SK-N-SH (cell line): Measurements from ENCODE around the gene ABHD16A. TPM values are rescaled to one million over a fixed set of nuclear protein-coding genes. Genes with fewer than 3 reads are reported as not detected.

Experiments used
- CTCF ChIA-PET: fragments of 300-600, 350-600 bp; formaldehyde crosslinking; extraction: SDS; loops from one replicate; lab custom pipeline; 2021; lab: Yijun Ruan, JAX
- POLR2A ChIA-PET: fragments of 350-600 bp; sonication (Branson Sonifier 250); formaldehyde crosslinking; extraction: SDS; loops from one replicate; lab custom pipeline; 2020; ENCODE audit warnings: antibody characterized with exemption, inconsistent platforms; lab: Yijun Ruan, JAX
- DNase-seq: peaks from one replicate; pipeline ENCODE4 v3.0.0; 2012
- H2AFZ ChIP-seq: fragments of 200-600 bp; sonication (generic); 2 replicates; pipeline ENCODE4 v1.8.1; 2016; ENCODE audit warnings: antibody characterized with exemption, mild to moderate bottlenecking, low read depth
- H3F3A ChIP-seq: fragments of 200-600 bp; sonication (generic); replicated peaks from 2 replicates; pipeline ENCODE3; 2016; ENCODE audit warnings: antibody characterized with exemption, mild to moderate bottlenecking; ENCODE audit not compliant: insufficient read depth
- H3K27ac ChIP-seq, 2 experiments: fragments of 200-500 bp in 1 of 2; fragments of 200-600 bp in 1 of 2; sonication (Bioruptor generic) in 1 of 2; sonication (generic), shearing (Covaris generic) in 1 of 2; 2 replicates each; pipeline versions ENCODE4 v1.5.1 to v1.6.1; 2014 to 2016; ENCODE audit warnings: low read depth in 2 of 2, inconsistent platforms in 1 of 2, low read length in 1 of 2, mild to moderate bottlenecking in 1 of 2, mixed read lengths in 1 of 2
- H3K27me3 ChIP-seq: fragments of 200-600 bp; sonication (generic), shearing (Covaris generic); 2 replicates; pipeline ENCODE4 v1.6.1; 2016; ENCODE audit warnings: mixed run types; ENCODE audit not compliant: insufficient read depth
- H3K36me3 ChIP-seq, 2 experiments: fragments of 200-500 bp in 1 of 2; fragments of 200-600 bp in 1 of 2; sonication (Bioruptor generic) in 1 of 2; sonication (generic) in 1 of 2; replicated peaks in 1 of 2; 2 replicates each; pipeline versions ENCODE3 to v1.5.1; 2014 to 2016; ENCODE audit warnings: low read length in 1 of 2, mild to moderate bottlenecking in 1 of 2; ENCODE audit not compliant: insufficient read depth in 2 of 2, control insufficient read depth in 1 of 2
- H3K4me1 ChIP-seq, 2 experiments: fragments of 200-500 bp in 1 of 2; fragments of 200-600 bp in 1 of 2; sonication (Bioruptor generic) in 1 of 2; sonication (generic), shearing (Covaris generic) in 1 of 2; 2 replicates each; pipeline versions ENCODE4 v1.5.1 to v1.6.1; 2014 to 2016; ENCODE audit warnings: low read depth in 1 of 2, low read length in 1 of 2, mixed run types in 1 of 2; ENCODE audit not compliant: insufficient read depth in 2 of 2, control insufficient read depth in 1 of 2
- H3K4me2 ChIP-seq: fragments of 200-600 bp; sonication (generic), shearing (Covaris generic); 2 replicates; pipeline ENCODE4 v1.6.1; 2017; ENCODE audit warnings: mixed run types
- H3K4me3 ChIP-seq, 2 experiments: fragments of 200-500 bp in 1 of 2; fragments of 200-600 bp in 1 of 2; sonication (Bioruptor generic) in 1 of 2; sonication (generic), shearing (Covaris generic) in 1 of 2; 2 replicates each; pipeline versions ENCODE4 v1.5.1 to v1.8.1; 2014 to 2016; ENCODE audit warnings: low read depth in 2 of 2, inconsistent platforms in 1 of 2, low read length in 1 of 2, mild to moderate bottlenecking in 1 of 2, mixed read lengths in 1 of 2, moderate library complexity in 1 of 2
- H3K79me2 ChIP-seq: fragments of 200-600 bp; sonication (generic); 2 replicates; pipeline ENCODE4 v1.8.1; 2017; ENCODE audit warnings: mild to moderate bottlenecking; ENCODE audit not compliant: insufficient read depth
- H3K9ac ChIP-seq: fragments of 200-600 bp; sonication (generic); 2 replicates; pipeline ENCODE4 v1.6.1; 2017; ENCODE audit warnings: mixed run types
- H3K9me2 ChIP-seq: fragments of 200-600 bp; sonication (generic); 2 replicates; pipeline ENCODE4 v1.6.1; 2017; ENCODE audit warnings: mixed run types
- H3K9me3 ChIP-seq: fragments of 200-600 bp; sonication (generic); 2 replicates; pipeline ENCODE4 v1.6.1; 2017; ENCODE audit warnings: mixed run types, mild to moderate bottlenecking, moderate library complexity
- H4K20me1 ChIP-seq: fragments of 200-600 bp; sonication (generic); 2 replicates; pipeline ENCODE4 v1.6.1; 2017; ENCODE audit warnings: mild to moderate bottlenecking, mixed run types; ENCODE audit not compliant: insufficient read depth
- CHD2 ChIP-seq: fragments of 150-350 bp; IDR thresholded peaks from 2 replicates; pipeline ENCODE4 v1.6.1; 2018; ENCODE audit warnings: low read length; ENCODE audit not compliant: partially characterized antibody
- CTCF ChIP-seq: fragments of 200-600 bp; sonication (generic); IDR thresholded peaks from 2 replicates; pipeline ENCODE4 v1.6.1; 2017; ENCODE audit warnings: antibody characterized with exemption, mild to moderate bottlenecking, moderate library complexity
- ELF1 ChIP-seq: IDR thresholded peaks from 2 replicates; pipeline ENCODE4 v1.4.0; 2012
- EP300 ChIP-seq, 2 experiments: IDR thresholded peaks; 2 replicates each; pipeline versions ENCODE4 v1.4.0 to v1.6.1; 2012; ENCODE audit warnings: borderline replicate concordance in 1 of 2, low read depth in 1 of 2, low read length in 1 of 2
- FOXM1 ChIP-seq: IDR thresholded peaks from 2 replicates; pipeline ENCODE4 v1.4.0; 2012; ENCODE audit warnings: low read depth, mild to moderate bottlenecking
- GABPA ChIP-seq: IDR thresholded peaks from 2 replicates; pipeline ENCODE4 v1.4.0; 2012; ENCODE audit warnings: low read depth, mild to moderate bottlenecking
- IRF3 ChIP-seq: fragments of 150-350 bp; IDR thresholded peaks from 2 replicates; pipeline ENCODE4 v1.6.1; 2016; ENCODE audit warnings: mild to moderate bottlenecking, low read depth, low read length
- MAX ChIP-seq: IDR thresholded peaks from 2 replicates; pipeline ENCODE4 v1.4.0; 2012; ENCODE audit warnings: low read depth
- NRF1 ChIP-seq: IDR thresholded peaks from 2 replicates; pipeline ENCODE4 v1.6.1; 2012; ENCODE audit warnings: low read depth, mild to moderate bottlenecking, low read length
- PBX3 ChIP-seq: IDR thresholded peaks from 2 replicates; pipeline ENCODE4; 2012
- RCOR1 ChIP-seq: fragments of 150-350 bp; IDR thresholded peaks from 2 replicates; pipeline ENCODE4 v1.6.1; 2017; ENCODE audit warnings: antibody characterized with exemption, low read length
- TCF12 ChIP-seq: IDR thresholded peaks from 2 replicates; pipeline ENCODE4 v1.4.0; 2012
- TEAD4 ChIP-seq: IDR thresholded peaks from 2 replicates; pipeline ENCODE4 v1.4.0; 2012; ENCODE audit warnings: mild to moderate bottlenecking, borderline replicate concordance; ENCODE audit not compliant: insufficient read depth
- USF1 ChIP-seq: IDR thresholded peaks from 2 replicates; pipeline ENCODE4 v1.4.0; 2012; ENCODE audit warnings: low read depth, borderline replicate concordance
- USF2 ChIP-seq: fragments of 150-350 bp; IDR thresholded peaks from 2 replicates; pipeline ENCODE4 v1.6.1; 2017; ENCODE audit warnings: antibody characterized with exemption, low read length, low read depth, borderline replicate concordance
- YY1 ChIP-seq: IDR thresholded peaks from 2 replicates; pipeline ENCODE4 v1.4.0; 2012; ENCODE audit warnings: low read depth, mild to moderate bottlenecking
- ZBTB33 ChIP-seq: IDR thresholded peaks from 2 replicates; pipeline ENCODE4 v1.4.0; 2012; ENCODE audit warnings: low read depth, borderline replicate concordance
- WGBS: methylation state at CpG from one replicate; pipeline ENCODE4 v1.1.6; 2017; ENCODE audit warnings: low lambda C conversion rate; 5-methylcytosine and 5-hydroxymethylcytosine counted together
- polyA plus RNA-seq, 3 experiments: library from polyadenylated mRNA; depleted of rRNA; stranded (reverse); fragments of >200 nt; gene quantifications; 2 replicates each; pipeline ENCODE4 v1.2.3, GENCODE V29; 2012

Gene ABHD16A
- polyA plus RNA-seq, 1 of the 3 experiments (the other 2 are of a cell fraction) = 49.3 TPM

- TF ChIP-seq IRF3 = no peak
Measured at GRCh38 chr6:31727717-31728671, 24.9 kb upstream of the ABHD16A start (continued).

GRCh38 chr6:31727034-31727716, 24.1 kb upstream of the ABHD16A start:
- 94% methylated on average over 6 of the region's 7 CpGs for WGBS
- Histone ChIP-seq H3K9me3 (no peaks in the 10 kb centered on the region), H3F3A (peaks cover 27% of the 10 kb centered on the region), H2AFZ (no peak overlapping the region), H3K4me2 (no peak overlapping the region), H3K9ac (no peak overlapping the region), H3K27ac (no peak overlapping the region), H3K4me3 (no peak overlapping the region), H3K79me2 (peaks cover 22% of the 10 kb centered on the region; the same call in 1 of the 2 replicates), H3K36me3 (peaks cover 37 to 39% of the 10 kb centered on the region in 2 experiments), H3K27me3 (no peaks in the 10 kb centered on the region), H4K20me1 (peaks cover 9% of the 10 kb centered on the region; the same call in 1 of the 2 replicates), H3K4me1 (peaks cover 13 to 14% of the 10 kb centered on the region in 2 experiments; a peak in 1 of 4 replicates), H3K9me2 (no peaks in the 10 kb centered on the region)
- CTCF ChIA-PET = interaction anchor here (1.5 to 7.3 kb wide), 4 partner anchors 13 to 103 kb away, joined by 6 to 45 read pairs (median 24); partner anchors contain the start of gene MSH5
- POLR2A ChIA-PET = no interaction called here
- no peak for DNase-seq
- TF ChIP-seq USF1 = no peak
- no peak for TF ChIP-seq USF2
- no peak for TF ChIP-seq TEAD4
- no peak for TF ChIP-seq GABPA
- TF ChIP-seq RCOR1 = no peak
- no peak for TF ChIP-seq EP300 (IDR thresholded peaks at IDR 0.05; ENCODE audit: borderline replicate concordance in 1 of 2, low read depth in 1 of 2, low read length in 1 of 2)
- no peak for TF ChIP-seq TCF12
- TF ChIP-seq FOXM1 = no peak
- TF ChIP-seq NRF1 = no peak
- TF ChIP-seq MAX = no peak
- TF ChIP-seq PBX3 = no peak
- no peak for TF ChIP-seq YY1
- no peak for TF ChIP-seq CHD2
- TF ChIP-seq ZBTB33 = no peak
- no peak for TF ChIP-seq CTCF
- TF ChIP-seq ELF1 = no peak
